ENCODE data around the gene SENP1. TPM values are rescaled to one million over a fixed set of nuclear protein-coding genes. Genes with fewer than 3 reads are reported as not detected.

Gene SENP1
- total RNA-seq, 4 donors from 2014 or later, result 2.2 to 20.3 (median 10.5) TPM

DNA sequence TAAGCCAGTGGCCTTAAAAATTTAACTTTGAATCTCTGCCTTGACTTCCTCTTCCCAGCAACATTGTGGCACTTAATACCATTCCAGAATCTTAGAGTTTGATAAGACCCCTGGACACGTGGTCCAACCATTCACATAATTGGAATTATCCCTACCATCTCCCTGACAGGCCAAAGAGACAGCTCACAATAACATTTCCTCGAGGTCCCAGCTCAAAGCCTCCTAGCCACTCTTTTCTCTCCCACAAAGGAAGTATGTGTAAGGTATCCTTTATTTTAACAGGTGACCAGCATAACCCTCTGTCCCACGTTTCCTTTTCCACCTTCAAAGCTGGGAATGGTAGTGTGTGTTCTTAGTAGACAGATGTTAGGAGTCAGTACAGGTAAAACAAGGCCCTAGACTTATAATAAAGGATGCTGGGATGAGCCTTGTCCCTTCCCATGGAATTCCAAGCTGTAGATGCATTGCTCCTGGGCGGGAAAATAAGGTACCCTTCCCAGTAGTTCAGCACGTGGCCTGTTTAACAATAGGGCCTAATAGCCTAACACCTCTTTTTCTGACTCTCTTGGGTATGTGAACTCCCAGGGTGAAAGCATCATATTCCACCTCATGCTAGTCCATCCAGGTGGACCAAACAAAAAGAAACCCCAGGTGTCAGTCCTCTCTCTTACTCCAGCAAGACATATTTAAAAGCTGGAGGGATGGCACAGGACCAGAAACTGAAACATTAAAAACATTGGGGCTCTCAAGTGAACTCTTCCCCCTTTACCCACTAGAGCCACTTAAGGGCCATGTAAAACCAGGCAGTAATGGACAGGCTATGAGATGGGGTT is 64.1 kb downstream of the SENP1 start:
- Histone ChIP-seq H3K27ac (no peak overlapping the region), H3K36me3 (peaks cover 0 to 20% (median 9%) of the 10 kb centered on the region in 4 donors), H3K9me3 (no peaks in the 10 kb centered on the region), H3K4me1 (peaks cover 0 to 15% (median 7%) of the 10 kb centered on the region in 4 donors), H3K27me3 (no peaks in the 10 kb centered on the region), H3K4me3 (no peak overlapping the region)
- in situ Hi-C loops (cut with MboI; ENCODE audit: low pct_ligation_motif_present in 1 of 4, low pct_unique_long_range_greater_than_20kb in 1 of 4, low sequenced_read_pairs in 3 of 4), result no loop called here
- intact Hi-C loops (cut with DNase I; ENCODE audit: low total_unique reads), result no loop called here
- WGBS, 2 donors (ENCODE audit: low coverage in 1 of 2), result 84 to 85% methylated on average over 4 to 5 of the region's 5 CpGs
- no peak for DNase-seq
- TF ChIP-seq EP300 (IDR thresholded peaks at IDR 0.05; ENCODE audit: low read depth) (no peak), POLR2A (IDR thresholded peaks at IDR 0.05) (no peak), POLR2AphosphoS5 (IDR thresholded peaks at IDR 0.05) (no peak)
- TF ChIP-seq, protein P1, sequence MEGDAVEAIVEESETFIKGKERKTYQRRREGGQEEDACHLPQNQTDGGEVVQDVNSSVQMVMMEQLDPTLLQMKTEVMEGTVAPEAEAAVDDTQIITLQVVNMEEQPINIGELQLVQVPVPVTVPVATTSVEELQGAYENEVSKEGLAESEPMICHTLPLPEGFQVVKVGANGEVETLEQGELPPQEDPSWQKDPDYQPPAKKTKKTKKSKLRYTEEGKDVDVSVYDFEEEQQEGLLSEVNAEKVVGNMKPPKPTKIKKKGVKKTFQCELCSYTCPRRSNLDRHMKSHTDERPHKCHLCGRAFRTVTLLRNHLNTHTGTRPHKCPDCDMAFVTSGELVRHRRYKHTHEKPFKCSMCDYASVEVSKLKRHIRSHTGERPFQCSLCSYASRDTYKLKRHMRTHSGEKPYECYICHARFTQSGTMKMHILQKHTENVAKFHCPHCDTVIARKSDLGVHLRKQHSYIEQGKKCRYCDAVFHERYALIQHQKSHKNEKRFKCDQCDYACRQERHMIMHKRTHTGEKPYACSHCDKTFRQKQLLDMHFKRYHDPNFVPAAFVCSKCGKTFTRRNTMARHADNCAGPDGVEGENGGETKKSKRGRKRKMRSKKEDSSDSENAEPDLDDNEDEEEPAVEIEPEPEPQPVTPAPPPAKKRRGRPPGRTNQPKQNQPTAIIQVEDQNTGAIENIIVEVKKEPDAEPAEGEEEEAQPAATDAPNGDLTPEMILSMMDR (IDR thresholded peaks at IDR 0.05), result no peak

DNA sequence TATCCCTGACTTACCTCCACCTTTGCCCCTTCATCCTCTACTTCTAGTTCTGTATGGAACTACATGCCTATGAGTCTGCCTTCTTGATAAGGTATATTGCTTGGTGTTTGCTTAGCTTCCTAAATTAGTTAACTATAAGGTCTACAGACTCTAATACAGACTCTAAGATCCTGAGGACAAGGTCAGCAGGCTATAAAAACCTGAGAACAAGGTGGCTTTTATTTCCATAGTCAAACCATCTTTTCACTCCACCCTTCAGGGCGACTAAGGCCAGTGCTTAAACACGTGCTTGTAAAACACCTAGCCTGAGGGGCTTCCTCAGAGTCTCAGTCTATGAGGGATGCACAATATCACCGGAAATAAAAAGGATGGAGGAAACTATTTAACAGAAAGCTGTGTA is 65.5 kb downstream of the SENP1 start:
- Histone ChIP-seq H3K9me3 (no peaks in the 10 kb centered on the region), H3K4me1 (peaks cover 0 to 15% (median 7%) of the 10 kb centered on the region in 4 donors), H3K27me3 (no peaks in the 10 kb centered on the region), H3K4me3 (no peak overlapping the region), H3K27ac (peak overlapping the region in 1 of 4 donors; percentile 23), H3K36me3 (peaks cover 0 to 11% (median 5%) of the 10 kb centered on the region in 4 donors)
- in situ Hi-C loops (cut with MboI; ENCODE audit: low pct_ligation_motif_present in 1 of 4, low pct_unique_long_range_greater_than_20kb in 1 of 4, low sequenced_read_pairs in 3 of 4), result no loop called here
- intact Hi-C loops (cut with DNase I; ENCODE audit: low total_unique reads), result no loop called here
- TF ChIP-seq POLR2AphosphoS5 (IDR thresholded peaks at IDR 0.05) (no peak), EP300 (IDR thresholded peaks at IDR 0.05; ENCODE audit: low read depth) (no peak), POLR2A (IDR thresholded peaks at IDR 0.05) (no peak)
- TF ChIP-seq, protein P1 (IDR thresholded peaks at IDR 0.05), result no peak
- no peak for DNase-seq
- 37 to 57% methylated on average over 3 of the region's 3 CpGs for WGBS, 2 donors (ENCODE audit: low coverage in 1 of 2)

DNA sequence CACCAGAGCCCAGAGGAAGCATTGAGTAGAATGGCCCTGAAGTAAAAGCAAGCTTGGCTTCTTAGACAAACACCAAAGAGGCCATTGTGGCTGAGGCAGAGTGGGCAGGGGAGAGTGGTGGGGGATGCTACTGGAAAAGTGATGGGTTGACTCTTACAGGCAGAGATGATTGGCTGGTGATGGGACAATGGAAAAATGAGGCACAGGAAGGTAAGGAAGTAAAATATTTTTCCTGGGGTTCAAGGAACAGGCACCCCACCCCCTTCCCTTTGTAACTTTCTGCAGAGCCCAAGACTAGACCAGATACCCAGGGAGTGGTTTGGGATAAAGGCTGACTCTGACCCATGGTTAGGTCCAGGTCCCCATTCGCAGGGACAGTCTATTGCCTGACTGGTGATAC is 66.7 kb downstream of the SENP1 start:
- no peaks in the 10 kb centered on the region for H3K9me3 ChIP-seq
- H3K36me3 ChIP-seq, result peaks cover 0 to 6% (median 0%) of the 10 kb centered on the region in 4 donors
- no peak overlapping the region for H3K4me3 ChIP-seq
- H3K27ac ChIP-seq, result no peak overlapping the region
- TF ChIP-seq POLR2A (IDR thresholded peaks at IDR 0.05), result no peak
- TF ChIP-seq POLR2AphosphoS5 (IDR thresholded peaks at IDR 0.05), result no peak
- no peak for TF ChIP-seq EP300 (IDR thresholded peaks at IDR 0.05; ENCODE audit: low read depth)
- TF ChIP-seq, protein P1 (IDR thresholded peaks at IDR 0.05), result no peak
- in situ Hi-C loops (cut with MboI; ENCODE audit: low pct_ligation_motif_present in 1 of 4, low pct_unique_long_range_greater_than_20kb in 1 of 4, low sequenced_read_pairs in 3 of 4) (no loop called here), intact Hi-C loops (cut with DNase I; ENCODE audit: low total_unique reads) (no loop called here)
- H3K4me1 ChIP-seq, result peaks cover 0 to 15% (median 7%) of the 10 kb centered on the region in 4 donors
- DNase-seq, result no peak
- H3K27me3 ChIP-seq, result no peaks in the 10 kb centered on the region
- WGBS, 2 donors (ENCODE audit: low coverage in 1 of 2), result 93 to 100% methylated on average over 1 of the region's 1 CpG

DNA sequence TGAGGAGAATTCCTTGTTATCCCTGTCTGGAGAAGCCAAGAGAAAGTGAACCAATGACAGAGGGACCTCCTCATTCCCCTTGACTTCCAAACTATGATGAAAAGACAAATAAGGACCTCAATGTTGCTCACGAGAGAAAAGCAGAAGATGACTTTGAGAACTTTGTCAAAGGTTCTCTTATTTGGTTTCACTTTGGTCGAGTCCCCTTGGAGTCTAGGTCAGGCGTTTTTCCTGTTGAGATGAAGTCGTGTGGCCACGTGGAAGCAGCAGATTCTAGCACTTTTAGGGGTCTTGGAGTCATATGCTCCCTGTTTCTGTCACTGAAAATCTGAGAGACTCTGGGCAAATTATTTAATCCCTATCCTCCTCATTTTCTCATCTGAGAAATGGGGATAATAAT is 67.8 kb downstream of the SENP1 start:
- TF ChIP-seq, protein P1 (IDR thresholded peaks at IDR 0.05), result no peak
- no peak for TF ChIP-seq POLR2AphosphoS5 (IDR thresholded peaks at IDR 0.05)
- no peak for TF ChIP-seq EP300 (IDR thresholded peaks at IDR 0.05; ENCODE audit: low read depth)
- TF ChIP-seq POLR2A (IDR thresholded peaks at IDR 0.05), result no peak
- no peaks in the 10 kb centered on the region for H3K9me3 ChIP-seq
- intact Hi-C loops (cut with DNase I; ENCODE audit: low total_unique reads) (no loop called here), in situ Hi-C loops (cut with MboI; ENCODE audit: low pct_ligation_motif_present in 1 of 4, low pct_unique_long_range_greater_than_20kb in 1 of 4, low sequenced_read_pairs in 3 of 4) (no loop called here)
- H3K4me3 ChIP-seq, result no peak overlapping the region
- no peaks in the 10 kb centered on the region for H3K36me3 ChIP-seq
- 73% methylated on average over 5 of the region's 5 CpGs; no CpG with 5 or more reads in 1 of the 2 donors for WGBS, 2 donors (ENCODE audit: low coverage in 1 of 2)
- H3K27ac ChIP-seq, result no peak overlapping the region
- no peaks in the 10 kb centered on the region for H3K27me3 ChIP-seq
- H3K4me1 ChIP-seq, result peaks cover 0 to 15% (median 7%) of the 10 kb centered on the region in 4 donors
- DNase-seq, result no peak
